GM19468 (cell line): Measurements from ENCODE around the gene ZBTB44.
"Not testable (repeated sequence)": the region's sequence is repeated elsewhere in the genome, so short reads cannot be mapped to it uniquely, and the experiment has no call there.

Experiments
- ATAC-seq: cut with Tn5 transposase; IDR thresholded peaks from one replicate; pipeline ENCODE4 v1.9.1; 2021; ENCODE audit warnings: mild to moderate bottlenecking, moderate library complexity, moderate number of reproducible peaks; ENCODE audit not compliant: unreplicated experiment; ENCODE audit errors: extremely low read depth

The ZBTB44 gene

GRCh38 chr11:130260742-130261141, 54.0 kb downstream of the ZBTB44 start:
- ATAC-seq: no peak

- no peak for ATAC-seq
Measured at GRCh38 chr11:130260080-130260627, 54.6 kb downstream of the ZBTB44 start.

DNA sequence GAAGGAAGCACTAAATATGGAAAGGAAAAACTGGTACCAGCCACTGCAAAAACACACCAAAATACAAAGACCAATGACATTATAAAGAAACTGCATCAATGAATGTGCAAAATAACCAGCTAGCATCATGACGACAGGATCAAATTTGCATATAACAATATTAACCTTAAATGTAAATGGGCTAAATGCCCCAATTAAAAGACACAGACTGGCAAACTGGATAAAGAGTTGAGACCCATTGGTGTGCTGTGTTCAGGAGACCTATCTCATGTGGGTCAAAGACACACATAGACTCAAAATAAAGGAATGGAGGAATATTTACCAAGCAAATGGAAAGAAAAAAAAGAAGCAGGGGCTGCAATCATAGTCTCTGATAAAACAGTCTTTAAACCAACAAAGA, 63.0 kb downstream of the ZBTB44 start:
- ATAC-seq: not testable (repeated sequence)

GRCh38 chr11:130249929-130250328, 64.8 kb downstream of the ZBTB44 start:
- ATAC-seq: not testable (repeated sequence)

GRCh38 chr11:130249371-130249770, 65.3 kb downstream of the ZBTB44 start:
- no peak for ATAC-seq

- no peak for ATAC-seq
Measured at GRCh38 chr11:130247319-130247718, 67.4 kb downstream of the ZBTB44 start.

DNA sequence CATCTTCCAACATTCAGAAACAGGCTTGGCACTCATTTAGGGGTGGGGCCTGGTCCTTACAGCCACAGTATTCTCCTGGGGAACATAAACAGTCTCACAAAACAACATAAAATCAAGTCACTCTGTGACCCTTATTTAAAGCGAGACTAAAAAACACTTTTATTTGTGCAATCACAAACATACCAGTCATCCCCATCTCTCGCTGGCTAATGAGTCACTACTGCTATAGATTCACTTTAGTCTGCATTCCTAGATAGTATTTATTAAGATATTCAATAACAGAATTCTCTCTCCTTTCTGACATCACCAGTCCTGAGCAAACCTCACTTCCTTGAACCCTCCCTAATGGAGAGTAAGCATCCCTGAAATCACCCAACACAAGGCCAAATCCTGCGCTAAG, 68.0 kb downstream of the ZBTB44 start:
- ATAC-seq: no peak

DNA sequence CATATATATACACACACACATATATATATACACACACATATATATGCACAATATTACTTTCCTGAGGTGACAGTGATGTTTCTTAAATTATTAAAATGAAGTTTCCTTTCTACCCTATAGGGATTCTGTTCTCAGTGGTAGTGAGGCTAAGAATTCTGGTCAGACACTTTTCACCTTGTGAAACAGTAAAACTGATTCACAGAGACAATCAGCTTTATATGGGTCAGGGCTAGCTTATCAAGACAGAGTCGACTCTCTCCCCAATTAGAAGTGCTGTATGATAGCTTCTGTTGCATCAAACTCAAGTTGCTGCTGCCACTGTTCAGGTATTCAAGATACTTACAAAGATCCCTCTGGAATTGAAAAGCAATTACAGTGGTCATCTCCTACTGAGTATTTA, 68.4 kb downstream of the ZBTB44 start:
- ATAC-seq: no peak

GRCh38 chr11:130245375-130245774, 69.3 kb downstream of the ZBTB44 start:
- not testable (repeated sequence) for ATAC-seq

DNA sequence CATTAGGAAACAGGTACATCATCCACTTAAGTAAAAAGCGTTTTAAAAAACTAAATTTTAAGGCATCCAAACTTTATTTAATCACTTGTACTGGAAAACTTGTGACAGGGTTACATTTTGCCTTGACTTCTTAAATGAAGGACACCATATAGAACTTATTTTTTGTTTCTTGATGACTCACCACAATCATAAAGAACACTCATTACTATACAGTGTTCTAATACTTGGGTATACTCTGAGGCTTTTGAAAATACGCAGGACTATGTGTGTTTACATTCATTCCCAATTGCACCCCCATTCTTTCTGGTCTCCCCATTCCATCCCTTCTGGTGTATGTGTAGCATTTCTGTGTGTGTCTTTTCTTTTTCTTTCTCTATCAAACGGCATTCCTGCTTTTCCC, 69.9 kb downstream of the ZBTB44 start:
- no peak for ATAC-seq

- ATAC-seq: peak; percentile 26
Measured at GRCh38 chr11:130243816-130244215, 70.9 kb downstream of the ZBTB44 start.

- no peak for ATAC-seq
Measured at GRCh38 chr11:130241713-130242112, 73.0 kb downstream of the ZBTB44 start.

- peak; percentile 51 for ATAC-seq
Measured at GRCh38 chr11:130237282-130238006, 77.3 kb downstream of the ZBTB44 start.

DNA sequence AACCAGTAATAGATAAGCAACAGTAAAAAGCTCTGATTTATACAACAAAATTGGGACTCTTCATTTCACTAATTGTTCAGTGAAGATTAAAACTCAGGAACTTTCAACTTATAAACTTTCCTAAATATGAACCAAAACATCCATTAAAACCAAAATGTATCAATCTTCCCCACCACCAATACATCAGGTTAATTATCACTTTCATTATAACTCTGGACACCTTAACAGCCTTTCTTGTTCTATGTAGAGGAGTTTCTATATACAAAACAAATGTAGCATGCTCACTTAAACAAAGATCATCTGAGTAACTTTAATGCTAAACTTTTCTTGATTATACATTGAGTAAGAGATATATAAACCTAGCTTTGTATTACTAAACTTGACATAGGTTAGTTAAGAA, 80.4 kb downstream of the ZBTB44 start:
- ATAC-seq: no peak

DNA sequence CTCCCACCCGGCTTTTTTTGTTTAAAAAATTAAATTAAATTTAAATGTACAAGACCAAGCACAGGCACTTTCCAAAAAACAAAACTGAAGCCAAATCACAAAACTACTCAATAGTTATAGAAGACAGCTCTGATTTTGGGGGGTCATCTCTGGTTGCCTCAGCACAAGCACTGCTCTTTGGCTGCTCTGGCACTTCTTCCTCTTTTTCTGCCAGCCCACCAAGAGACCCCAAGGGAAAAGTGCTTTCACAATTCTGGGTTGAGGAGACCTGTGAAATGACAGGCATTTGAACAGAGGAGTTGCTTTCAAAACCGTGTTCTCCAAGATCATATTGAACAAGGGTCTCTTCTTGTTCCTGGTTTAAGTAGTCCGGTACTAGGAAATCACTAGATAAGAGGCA, 80.8 kb downstream of the ZBTB44 start:
- ATAC-seq: not testable (repeated sequence)

- ATAC-seq: not testable (repeated sequence)
Measured at GRCh38 chr11:130233486-130233885, 81.2 kb downstream of the ZBTB44 start.

DNA sequence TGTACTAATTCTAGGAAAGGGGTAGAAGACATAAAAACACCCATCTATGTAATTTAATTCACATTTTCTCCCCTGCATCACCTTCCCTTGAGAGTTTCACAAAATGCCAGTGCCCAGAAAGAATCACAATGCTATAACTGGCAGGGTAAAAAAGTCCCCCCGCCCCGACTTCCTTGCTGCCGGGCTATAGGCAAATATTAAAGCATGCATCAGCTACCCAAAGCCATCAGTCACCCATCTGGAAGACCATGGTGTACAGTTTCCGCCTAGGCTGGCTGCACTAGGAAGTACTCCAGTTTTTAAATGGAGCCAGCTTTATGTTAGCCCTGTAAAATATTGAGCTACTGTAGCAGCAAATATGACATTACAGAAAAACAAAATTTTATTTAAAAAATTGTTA, 87.3 kb downstream of the ZBTB44 start:
- ATAC-seq: no peak

- ATAC-seq: no peak
Measured at GRCh38 chr11:130223291-130223971, 91.3 kb downstream of the ZBTB44 start.

GRCh38 chr11:130220311-130221035, 94.2 kb downstream of the ZBTB44 start:
- no peak for ATAC-seq

DNA sequence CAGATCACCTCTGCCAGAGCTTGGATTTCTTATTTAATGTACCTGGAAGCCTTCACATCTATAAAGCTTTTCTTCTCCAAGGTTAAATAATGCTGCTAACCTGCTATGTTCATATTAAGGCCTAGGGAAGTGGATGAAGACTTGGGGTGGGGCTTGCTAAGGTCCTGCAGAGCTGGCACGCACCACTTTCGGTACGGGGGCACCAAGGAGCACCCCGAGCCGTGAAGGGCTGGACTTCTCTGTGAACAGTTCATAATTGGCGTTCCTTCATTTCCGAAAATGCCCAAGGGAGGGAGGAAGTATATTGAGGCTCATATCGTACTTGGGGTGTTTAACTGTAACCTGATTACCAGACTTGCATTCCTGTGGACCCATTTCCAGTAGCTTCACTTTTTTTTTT, 95.6 kb downstream of the ZBTB44 start:
- ATAC-seq: no peak
